GM10266 (cell line): ENCODE data around the gene ZNF225.

Experiments used
- DNase-seq: peaks from one replicate; pipeline ENCODE4 v3.0.0; 2012; ENCODE audit errors: extremely low spot score
- CTCF ChIP-seq: IDR thresholded peaks from 2 replicates; pipeline ENCODE4 v1.5.1; 2012; ENCODE audit warnings: mild to moderate bottlenecking, low read depth; ENCODE audit not compliant: control insufficient read depth, insufficient read depth; ENCODE audit errors: missing control alignments

Gene ZNF225

GRCh38 chr19:44131955-44132354 is 18.8 kb downstream of the ZNF225 start:
- no peak for TF ChIP-seq CTCF
- DNase-seq, result no peak

- TF ChIP-seq CTCF, result no peak
- peak; percentile 72 for DNase-seq
These were observed 28.2 kb downstream of the ZNF225 start, which contains the start of gene ZNF234 for GRCh38 chr19:44141191-44142058. ZNF234 (plus strand) TSS chr19:44141554; CDS start chr19:44144633, 3,079 bp downstream.

GRCh38 chr19:44142059-44142433 is 28.8 kb downstream of the ZNF225 start:
- DNase-seq, result no peak
- no peak for TF ChIP-seq CTCF

- TF ChIP-seq CTCF, result no peak
These were observed 36.6 kb downstream of the ZNF225 start for GRCh38 chr19:44149776-44150175.

GRCh38 chr19:44151491-44151890 is 38.3 kb downstream of the ZNF225 start:
- no peak for TF ChIP-seq CTCF
- no peak for DNase-seq

More at GRCh38 chr19:44149776-44150175, 36.6 kb downstream of the ZNF225 start:
- no peak for DNase-seq

- DNase-seq, result no peak
- no peak for TF ChIP-seq CTCF
These were observed 43.3 kb downstream of the ZNF225 start for GRCh38 chr19:44156475-44156874.

- DNase-seq, result no peak
These were observed 50.6 kb downstream of the ZNF225 start for GRCh38 chr19:44163789-44164188.

More at GRCh38 chr19:44163789-44164188, 50.6 kb downstream of the ZNF225 start:
- TF ChIP-seq CTCF, result no peak
